NCI-H2196 treated with DMSO at 0.1 percent for 48 hours (cell line): ENCODE data around the gene E4F1.
A peak's percentile ranks its signal among the peaks of the same experiment; 100 is the strongest.

Source experiments
- DNase-seq: peaks from one replicate; lab custom pipeline; 2025; ENCODE audit not compliant: unreplicated experiment; lab: John Stamatoyannopoulos, UW

The E4F1 gene

GRCh38 chr16:2223221-2223941, at the start of gene E4F1:
Gene E4F1, plus strand, starts transcription at chr16:2223591. Its CDS starts 23 bp downstream, at chr16:2223614.
- peak; percentile 99 for DNase-seq

- no peak for DNase-seq
Measured at GRCh38 chr16:2173916-2174315, 49.5 kb upstream of the E4F1 start.

GRCh38 chr16:2174396-2175131, 48.8 kb upstream of the E4F1 start:
- no peak for DNase-seq

- DNase-seq = no peak
Measured at GRCh38 chr16:2175454-2175853, 47.9 kb upstream of the E4F1 start.

- DNase-seq = no peak
Measured at GRCh38 chr16:2176047-2176446, 47.3 kb upstream of the E4F1 start.

- DNase-seq = no peak
Measured at GRCh38 chr16:2177101-2177500, 46.3 kb upstream of the E4F1 start.

GRCh38 chr16:2177561-2177960, 45.8 kb upstream of the E4F1 start:
- DNase-seq = no peak

- DNase-seq = no peak
Measured at GRCh38 chr16:2178321-2179106, 44.9 kb upstream of the E4F1 start.

GRCh38 chr16:2179107-2179501, 44.3 kb upstream of the E4F1 start:
- no peak for DNase-seq

- no peak for DNase-seq
Measured at GRCh38 chr16:2179576-2179975, 43.8 kb upstream of the E4F1 start.

GRCh38 chr16:2180461-2180860, 42.9 kb upstream of the E4F1 start:
- DNase-seq = no peak

GRCh38 chr16:2180962-2181923, 42.1 kb upstream of the E4F1 start:
- DNase-seq = no peak

GRCh38 chr16:2181952-2182351, 41.4 kb upstream of the E4F1 start:
- DNase-seq = no peak

GRCh38 chr16:2183671-2184070, 39.7 kb upstream of the E4F1 start:
- DNase-seq = no peak

- no peak for DNase-seq
Measured at GRCh38 chr16:2184346-2184745, 39.0 kb upstream of the E4F1 start.

GRCh38 chr16:2184962-2185361, 38.4 kb upstream of the E4F1 start:
- DNase-seq = no peak

GRCh38 chr16:2186064-2186463, 37.3 kb upstream of the E4F1 start:
- DNase-seq = no peak

GRCh38 chr16:2186505-2186904, 36.9 kb upstream of the E4F1 start:
- DNase-seq = no peak

GRCh38 chr16:2187212-2187611, 36.2 kb upstream of the E4F1 start:
- no peak for DNase-seq

- no peak for DNase-seq
Measured at GRCh38 chr16:2188395-2188794, 35.0 kb upstream of the E4F1 start.
